Measurements from ENCODE around the gene CSDE1.

The CSDE1 gene

DNA sequence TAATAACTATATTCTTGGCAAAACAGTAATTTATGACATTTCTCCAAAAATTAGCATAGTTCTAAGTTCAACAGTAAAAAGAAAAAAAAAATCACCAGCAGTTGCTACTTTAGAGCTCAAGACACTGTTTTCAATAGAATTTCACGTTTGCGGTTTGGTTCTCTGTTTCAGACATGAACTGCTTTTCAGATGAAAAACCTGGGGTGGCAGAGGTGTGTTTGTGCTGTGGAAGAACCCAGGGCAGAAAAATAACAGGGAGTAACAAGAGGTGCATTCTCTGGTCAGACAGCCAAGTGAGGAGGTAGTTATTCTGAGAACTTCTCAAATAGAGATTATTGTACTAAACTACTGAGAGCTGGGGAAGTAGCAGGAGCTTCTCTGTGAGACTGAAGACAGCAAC is 50.2 kb downstream of the CSDE1 start:
- in situ Hi-C loops (cut with MboI; ENCODE audit: low sequenced_read_pairs): no loop called here

GRCh38 chr1:114703242-114703641 is 54.5 kb downstream of the CSDE1 start:
- in situ Hi-C loops (cut with MboI; ENCODE audit: low sequenced_read_pairs): no loop called here

GRCh38 chr1:114702737-114703136 is 55.0 kb downstream of the CSDE1 start:
- in situ Hi-C loops (cut with MboI; ENCODE audit: low sequenced_read_pairs): no loop called here

DNA sequence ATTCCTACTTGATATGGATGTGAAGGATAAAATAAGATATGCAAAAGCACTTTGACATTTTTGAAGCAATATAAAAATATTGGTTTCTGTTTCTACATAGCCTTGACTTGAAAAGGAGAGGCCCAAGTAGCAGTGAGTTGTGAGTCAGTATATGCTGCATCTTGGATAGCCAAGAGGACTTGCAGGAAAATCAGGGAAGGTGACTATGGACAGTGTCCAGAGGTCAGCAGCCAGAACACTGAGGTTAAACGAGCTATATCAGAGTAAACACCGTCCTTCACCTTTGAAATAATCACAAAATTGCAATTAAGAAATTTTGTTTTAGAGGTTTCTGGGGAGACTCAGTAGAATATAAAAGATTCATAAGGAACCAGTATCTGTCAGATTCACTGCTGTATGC is 55.9 kb downstream of the CSDE1 start:
- in situ Hi-C loops (cut with MboI; ENCODE audit: low sequenced_read_pairs): no loop called here

GRCh38 chr1:114700036-114700600 is 57.7 kb downstream of the CSDE1 start:
- in situ Hi-C loops (cut with MboI; ENCODE audit: low sequenced_read_pairs): no loop called here

DNA sequence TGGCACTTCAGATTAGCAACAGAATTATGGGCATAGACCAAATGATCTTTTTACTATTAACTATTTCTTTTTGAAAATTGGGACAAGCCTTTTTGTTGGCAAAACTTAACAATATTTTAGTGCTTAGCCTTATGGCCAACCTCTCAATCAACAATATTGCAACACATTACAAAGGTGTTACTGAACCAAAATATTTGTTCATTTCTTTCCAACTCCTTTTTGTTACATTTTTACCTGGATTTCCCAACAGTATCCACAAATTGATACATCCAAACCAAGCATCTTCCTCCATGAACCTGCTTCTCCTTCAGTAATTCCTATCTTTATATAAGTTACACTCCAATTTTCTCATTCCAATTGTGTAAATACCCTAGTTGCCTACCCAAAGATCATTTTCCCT is 61.0 kb downstream of the CSDE1 start:
- in situ Hi-C loops (cut with MboI; ENCODE audit: low sequenced_read_pairs): no loop called here

GRCh38 chr1:114695430-114696058 is 62.2 kb downstream of the CSDE1 start, which contains the start of gene AMPD1:
Gene AMPD1, minus strand, starts transcription at chr1:114695546. Its CDS starts 75 bp downstream, at chr1:114695471.
- in situ Hi-C loops (cut with MboI; ENCODE audit: low sequenced_read_pairs): no loop called here

DNA sequence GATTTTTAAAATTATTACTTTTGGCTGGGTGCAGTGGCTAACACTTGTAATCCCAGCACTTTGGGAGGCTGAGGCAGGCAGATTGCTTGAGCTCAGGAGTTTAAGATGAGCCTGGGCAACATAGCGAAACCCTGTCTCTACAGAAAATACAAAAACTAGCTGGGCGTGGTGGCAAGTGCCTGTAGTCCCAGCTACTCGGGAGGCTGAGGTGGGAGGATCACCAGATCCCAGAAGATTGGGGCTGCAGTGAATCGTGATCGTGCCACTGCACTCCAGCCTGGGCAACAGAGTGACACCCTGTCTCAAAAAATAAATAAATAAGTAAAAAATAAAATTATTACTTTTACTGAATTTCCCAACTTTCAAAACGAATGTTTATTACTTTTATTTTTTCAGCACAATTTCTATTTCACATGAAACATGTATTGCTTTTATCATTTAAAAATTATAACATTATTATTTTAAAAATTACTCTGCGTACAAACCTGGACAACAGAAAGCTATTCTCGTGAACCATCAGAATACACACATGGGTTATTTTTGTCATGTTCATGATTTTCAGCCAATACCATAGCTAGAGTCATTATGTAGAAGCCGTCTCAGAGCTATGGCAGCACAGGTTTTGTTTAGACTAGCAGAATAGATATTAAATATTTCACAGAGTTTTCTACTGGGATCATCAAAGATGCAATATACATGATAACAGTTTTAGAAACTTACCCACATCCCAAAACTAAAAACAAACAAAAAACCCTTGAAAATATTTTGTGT is 63.1 kb downstream of the CSDE1 start:
- in situ Hi-C loops (cut with MboI; ENCODE audit: low sequenced_read_pairs): no loop called here

DNA sequence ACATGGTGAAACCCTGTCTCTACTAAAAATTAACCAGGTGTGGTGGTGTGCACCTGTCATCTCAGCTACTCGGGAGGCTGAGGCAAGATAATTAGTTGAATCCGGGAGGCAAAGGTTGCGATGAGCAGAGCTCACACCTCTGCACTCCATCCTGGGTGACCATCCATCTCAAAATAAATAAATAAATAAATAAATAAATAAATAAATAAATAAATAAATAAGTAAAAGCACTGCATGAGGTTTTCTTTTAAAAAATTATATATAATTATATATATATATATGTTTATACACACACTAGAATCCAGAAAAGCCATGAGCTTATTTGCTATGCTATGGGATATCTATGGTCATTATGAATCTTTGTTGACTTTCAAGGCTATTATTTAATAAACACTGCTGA is 64.8 kb downstream of the CSDE1 start:
- in situ Hi-C loops (cut with MboI; ENCODE audit: low sequenced_read_pairs): no loop called here

GRCh38 chr1:114691061-114691460 is 66.7 kb downstream of the CSDE1 start:
- in situ Hi-C loops (cut with MboI; ENCODE audit: low sequenced_read_pairs): no loop called here

DNA sequence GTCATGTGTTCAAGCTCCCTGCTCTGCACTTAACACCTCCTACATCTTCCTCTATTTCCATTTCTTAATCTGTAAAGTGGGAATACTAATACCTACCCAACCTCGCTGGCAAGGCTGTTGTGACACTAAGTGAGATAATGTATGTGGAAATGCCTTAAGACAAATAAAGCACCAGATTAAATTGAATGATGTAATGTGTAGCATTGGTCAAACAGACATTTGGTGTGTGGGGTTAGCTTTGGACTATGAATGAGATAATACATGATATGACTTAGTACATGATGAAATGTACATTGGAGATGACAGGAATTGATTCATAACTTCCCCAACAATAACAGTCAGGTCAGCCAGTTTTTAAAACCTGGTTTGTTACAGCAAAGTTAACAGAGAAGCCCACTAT is 67.6 kb downstream of the CSDE1 start:
- in situ Hi-C loops (cut with MboI; ENCODE audit: low sequenced_read_pairs): no loop called here

GRCh38 chr1:114688526-114688925 is 69.3 kb downstream of the CSDE1 start:
- in situ Hi-C loops (cut with MboI; ENCODE audit: low sequenced_read_pairs): no loop called here

DNA sequence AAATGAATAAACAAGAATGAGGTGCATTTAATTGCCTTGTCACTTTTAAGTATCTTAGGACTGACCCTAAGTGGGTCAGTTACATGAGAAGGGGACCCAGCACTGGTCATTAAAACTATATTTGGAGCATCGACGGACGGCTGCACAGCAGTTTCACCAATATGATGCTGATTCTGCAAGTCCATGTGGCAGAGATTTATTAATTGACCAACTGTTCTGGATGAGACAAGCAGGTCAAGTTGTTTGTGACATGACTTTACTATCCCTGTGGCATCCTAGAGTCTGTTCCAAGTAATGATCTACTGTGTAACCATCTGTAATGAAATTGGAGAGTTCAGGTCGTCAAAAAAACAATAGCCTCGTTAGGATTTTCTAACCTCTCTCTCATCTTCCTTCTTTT is 71.9 kb downstream of the CSDE1 start:
- in situ Hi-C loops (cut with MboI; ENCODE audit: low sequenced_read_pairs): no loop called here

DNA sequence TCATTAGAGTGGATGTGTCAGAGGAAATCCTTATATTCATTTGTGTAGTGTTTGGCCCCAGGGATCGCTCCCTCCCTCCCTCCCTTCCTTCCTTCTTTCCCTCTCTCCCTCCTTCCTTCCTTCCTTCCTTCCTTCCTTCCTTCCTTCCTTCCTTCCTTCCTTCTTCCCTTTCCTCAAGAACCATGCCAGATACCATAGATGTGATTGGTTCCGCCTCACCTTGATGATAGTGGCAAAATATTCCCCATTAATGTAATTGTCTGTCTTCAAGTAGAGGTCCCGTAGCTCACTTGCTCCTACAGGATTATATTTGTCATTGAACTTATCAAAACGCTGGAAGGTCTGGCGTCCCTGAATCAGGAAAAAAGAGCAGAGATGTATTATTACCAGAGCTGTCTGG is 80.1 kb downstream of the CSDE1 start:
- in situ Hi-C loops (cut with MboI; ENCODE audit: low sequenced_read_pairs): no loop called here

- in situ Hi-C loops (cut with MboI; ENCODE audit: low sequenced_read_pairs): no loop called here
Observed at GRCh38 chr1:114676115-114676514, 81.7 kb downstream of the CSDE1 start.

DNA sequence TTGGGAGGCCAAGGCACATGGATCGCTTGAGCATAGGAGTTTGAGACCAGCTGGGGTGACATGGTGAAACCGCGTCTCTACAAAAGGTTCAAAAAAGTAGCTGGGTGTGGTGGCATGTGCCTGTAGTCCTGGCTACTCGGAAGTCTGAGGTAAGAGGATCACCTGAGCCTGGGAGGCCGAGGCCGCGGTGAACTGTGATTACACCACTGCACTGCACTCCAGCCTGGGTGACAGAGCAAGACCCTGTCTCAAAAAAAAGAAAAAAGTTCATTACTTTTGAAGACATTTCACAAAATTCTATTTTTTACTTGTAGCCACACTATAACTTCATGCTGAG is 85.9 kb downstream of the CSDE1 start:
- in situ Hi-C loops (cut with MboI; ENCODE audit: low sequenced_read_pairs): no loop called here

DNA sequence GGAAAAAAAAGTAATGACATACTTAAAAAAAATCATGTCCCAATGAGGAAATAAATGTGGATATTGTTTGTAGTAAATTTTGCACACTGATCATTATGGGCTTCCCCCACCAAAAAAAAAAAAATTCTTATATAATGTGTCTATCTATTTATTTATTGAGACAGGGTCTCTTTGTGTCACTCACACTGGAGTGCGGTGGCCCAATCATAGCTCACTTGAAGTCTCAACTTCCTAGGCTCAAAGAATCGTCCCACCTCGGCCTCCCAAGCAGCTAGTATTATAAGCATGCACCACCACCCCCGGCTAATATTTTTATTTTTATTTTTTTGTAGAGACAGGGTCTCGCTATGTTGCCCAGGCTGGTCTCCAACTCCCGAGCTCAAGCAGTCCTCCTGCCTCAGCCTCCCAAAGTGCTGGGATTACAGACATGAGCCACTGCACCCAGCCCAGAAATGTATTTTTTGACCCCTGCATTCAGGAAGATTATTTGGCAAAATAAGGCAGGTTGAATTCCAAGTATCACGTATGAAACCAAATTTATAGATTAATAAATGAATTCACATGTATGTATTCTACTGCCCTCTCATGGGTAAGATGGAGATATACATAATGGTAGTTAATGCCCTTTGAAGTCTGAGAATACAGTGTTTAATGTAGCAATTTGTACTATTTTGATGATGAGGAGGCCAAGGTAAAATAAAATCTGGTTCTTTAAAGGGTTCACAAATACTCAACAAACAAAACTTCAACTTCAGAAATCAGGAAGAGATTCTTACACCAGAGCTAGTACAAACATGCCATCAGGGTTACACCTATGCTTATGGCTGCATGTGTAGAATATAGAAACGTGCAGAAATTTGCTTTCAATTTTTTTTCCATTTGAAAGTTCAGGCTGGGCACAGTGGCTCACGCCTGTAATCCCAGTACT is 86.5 kb downstream of the CSDE1 start:
- in situ Hi-C loops (cut with MboI; ENCODE audit: low sequenced_read_pairs): no loop called here

DNA sequence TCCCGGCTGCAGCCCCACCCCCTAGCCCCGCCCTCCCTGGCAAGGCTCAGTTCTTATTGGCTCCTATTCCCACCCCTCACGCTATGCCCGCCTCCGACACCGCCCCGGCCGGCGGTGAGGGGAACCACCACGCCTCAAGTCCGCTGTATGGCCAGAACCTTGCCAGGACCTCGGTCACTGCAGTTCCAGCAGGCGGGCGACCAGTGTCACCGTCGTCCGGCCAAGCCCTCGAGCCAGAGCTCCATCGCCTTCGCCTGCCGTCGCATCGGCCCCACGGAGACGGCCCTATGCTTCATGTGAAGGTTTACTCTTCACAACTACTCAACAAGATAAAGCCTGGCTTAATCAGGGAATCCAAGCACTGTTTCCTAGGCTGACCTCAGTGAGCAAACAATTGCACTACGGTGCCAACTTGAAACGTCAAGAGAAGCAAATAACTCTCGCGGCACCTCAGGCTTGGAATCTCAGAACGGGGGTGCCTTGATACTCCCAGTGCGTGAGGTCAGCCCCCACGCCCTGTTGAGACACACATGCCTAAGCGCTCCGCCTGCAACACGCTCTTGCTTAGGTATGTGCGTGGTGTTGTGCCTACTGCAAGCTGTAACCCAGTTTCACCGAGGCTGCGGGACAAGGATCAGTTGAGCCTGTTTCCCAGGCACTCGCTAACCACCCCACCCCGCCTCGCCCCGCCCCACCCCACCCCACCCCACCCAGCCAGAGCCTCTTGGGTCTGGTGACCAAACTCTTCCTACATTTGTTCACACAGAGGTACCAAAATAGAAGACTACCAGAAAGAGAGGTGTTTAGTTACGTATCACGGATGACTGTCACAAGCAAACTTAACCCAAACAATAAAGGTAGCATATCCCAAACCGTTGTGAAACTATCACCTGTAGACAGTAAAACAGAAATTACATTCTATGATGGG is 87.4 kb downstream of the CSDE1 start:
- in situ Hi-C loops (cut with MboI; ENCODE audit: low sequenced_read_pairs): no loop called here

DNA sequence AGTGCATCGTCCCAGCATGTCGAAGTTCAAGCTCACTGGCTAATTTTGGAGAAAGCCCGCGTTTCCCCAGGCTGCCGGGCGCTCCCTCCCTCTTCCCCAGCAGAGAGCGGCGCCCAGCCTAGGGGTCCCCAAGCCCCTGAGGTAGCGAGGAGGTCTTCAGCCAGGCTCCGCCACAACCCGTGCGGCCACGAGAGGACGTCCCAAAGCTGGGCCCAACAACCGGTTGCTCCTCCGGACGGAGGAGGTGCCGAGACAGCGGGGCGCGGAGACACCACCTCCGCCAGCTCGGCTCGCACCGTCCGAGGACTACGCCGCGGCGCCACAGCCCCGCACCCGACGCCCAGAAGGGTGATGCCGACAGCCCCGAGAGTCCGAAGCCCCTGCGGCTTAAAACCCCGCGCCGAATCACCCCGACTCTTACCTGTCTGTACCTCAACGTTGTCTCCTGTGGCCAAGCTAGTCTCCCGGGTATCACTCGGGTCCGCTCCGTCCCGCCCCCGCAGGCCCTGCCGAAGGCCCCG is 88.2 kb downstream of the CSDE1 start, which contains the start of gene DENND2C:
Gene DENND2C, minus strand, starts transcription at position 488 of the 521 bp plus-strand sequence. CDS start 44,065 bp downstream, outside the sequence.
- in situ Hi-C loops (cut with MboI; ENCODE audit: low sequenced_read_pairs): no loop called here
